Hepatocyte (in vitro differentiated cells): ENCODE results near the gene AANAT.

Experiments used
- CTCF ChIP-seq: fragments of 200-600 bp; sonication (generic); IDR thresholded peaks from 2 replicates; pipeline ENCODE4 v1.5.1; 2016; ENCODE audit warnings: antibody characterized with exemption, mild to moderate bottlenecking; ENCODE audit not compliant: poor library complexity
- EZH2 ChIP-seq: fragments of 200-600 bp; sonication (generic); IDR thresholded peaks from 2 replicates; pipeline ENCODE4 v1.6.1; 2016; ENCODE audit warnings: antibody characterized with exemption, mild to moderate bottlenecking, borderline replicate concordance
- EZH2phosphoT487 ChIP-seq: fragments of 200-600 bp; sonication (generic); IDR thresholded peaks from one replicate; pipeline ENCODE4 v1.6.1; 2018; ENCODE audit warnings: antibody characterized with exemption, mild to moderate bottlenecking, low read depth, moderate library complexity; ENCODE audit not compliant: unreplicated experiment, severe bottlenecking

- TF ChIP-seq CTCF (no peak), EZH2 (no peak), EZH2phosphoT487 (no peak)
Measured at GRCh38 chr17:76477576-76477975, 10.2 kb downstream of the AANAT start.
